8988T (cell line): ENCODE data around the gene PSMF1.
"Not testable (repeated sequence)": the region's sequence is repeated elsewhere in the genome, so short reads cannot be mapped to it uniquely, and the experiment has no call there.

Experiments used
- DNase-seq: peaks from one replicate; pipeline ENCODE4 v3.0.0; 2011

Gene PSMF1

GRCh38 chr20:1197801-1198200 lies 79.4 kb downstream of the PSMF1 start:
- DNase-seq, result no peak

GRCh38 chr20:1198751-1199150 lies 80.3 kb downstream of the PSMF1 start:
- DNase-seq, result no peak

- no peak for DNase-seq
These were observed 80.9 kb downstream of the PSMF1 start for GRCh38 chr20:1199212-1199873.

- no peak for DNase-seq
These were observed 81.6 kb downstream of the PSMF1 start for GRCh38 chr20:1199964-1200363.

- no peak for DNase-seq
These were observed 84.5 kb downstream of the PSMF1 start, which contains the start of gene C20orf202 for GRCh38 chr20:1202762-1203504. C20orf202 (plus strand) TSS chr20:1203454; CDS start chr20:1203586, 132 bp downstream.

- DNase-seq, result no peak
These were observed 85.2 kb downstream of the PSMF1 start for GRCh38 chr20:1203630-1204029.

- no peak for DNase-seq
These were observed 85.7 kb downstream of the PSMF1 start for GRCh38 chr20:1204113-1204512.

- no peak for DNase-seq
These were observed 86.2 kb downstream of the PSMF1 start for GRCh38 chr20:1204576-1204975.

GRCh38 chr20:1205802-1206201 lies 87.4 kb downstream of the PSMF1 start:
- no peak for DNase-seq

- no peak for DNase-seq
These were observed 88.2 kb downstream of the PSMF1 start for GRCh38 chr20:1206366-1207148.

- no peak for DNase-seq
These were observed 89.0 kb downstream of the PSMF1 start for GRCh38 chr20:1207293-1207878.

- no peak for DNase-seq
These were observed 91.3 kb downstream of the PSMF1 start for GRCh38 chr20:1209447-1210387.

- no peak for DNase-seq
These were observed 92.1 kb downstream of the PSMF1 start for GRCh38 chr20:1210501-1210900.

GRCh38 chr20:1212023-1212422 lies 93.6 kb downstream of the PSMF1 start:
- no peak for DNase-seq

GRCh38 chr20:1212607-1213396 lies 94.4 kb downstream of the PSMF1 start:
- peak; percentile 41 for DNase-seq

GRCh38 chr20:1214838-1215261 lies 96.4 kb downstream of the PSMF1 start:
- no peak for DNase-seq

GRCh38 chr20:1215386-1216170 lies 97.2 kb downstream of the PSMF1 start:
- DNase-seq, result no peak

GRCh38 chr20:1216527-1217427 lies 98.4 kb downstream of the PSMF1 start:
- not testable (repeated sequence) for DNase-seq
